ENCODE results near the gene ARL4A. TPM values are rescaled to one million over a fixed set of nuclear protein-coding genes. Genes with fewer than 3 reads are reported as not detected.

Gene ARL4A
- total and polyA plus RNA-seq, 9 of the 15 experiments (the other 6 are each of a cell fraction or from before 2014, with no cell fraction given): 118 to 688 (median 172) TPM

DNA sequence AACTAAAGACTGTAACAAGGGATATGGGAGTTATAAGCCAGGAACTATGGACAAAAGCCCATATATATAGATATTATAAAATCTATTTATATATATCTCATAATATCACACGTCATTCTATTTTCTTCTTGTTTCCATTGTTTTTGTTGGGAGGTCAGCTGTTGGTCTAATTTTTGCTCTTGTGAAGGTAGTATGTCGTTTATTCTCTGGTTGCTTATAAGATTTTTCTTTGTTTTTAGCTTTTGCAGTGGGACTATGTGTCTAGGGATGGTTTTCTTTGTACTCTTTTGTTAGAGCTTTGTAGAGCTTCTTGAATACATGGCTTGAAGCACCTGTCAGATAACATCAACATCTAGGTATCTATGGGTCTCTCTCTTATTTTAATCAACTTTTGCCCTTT, 14.0 kb downstream of the ARL4A start (continued):
- TF ChIP-seq KDM5B (IDR thresholded peaks at IDR 0.05; ENCODE audit: insufficient replicate concordance, low read depth, low read length) (no peak), GATAD2B (IDR thresholded peaks at IDR 0.05; ENCODE audit: borderline replicate concordance) (no peak), HDAC1 (IDR thresholded peaks at IDR 0.05) (0 out of 4 replicates have a peak, but pooled peaks of 1 of the 2 experiments have one; percentile 19), CBX5 (IDR thresholded peaks at IDR 0.05; ENCODE audit: borderline replicate concordance, low read depth) (peak; percentile 94), MXI1 (IDR thresholded peaks at IDR 0.05; ENCODE audit: low read depth, low read length) (no peak), ZNF212 (CRISPR knock-in tag; IDR thresholded peaks at IDR 0.05) (no peak), ERF (CRISPR knock-in tag; IDR thresholded peaks at IDR 0.05) (no peak), CC2D1A (IDR thresholded peaks at IDR 0.05) (0 out of 2 replicates have a peak, but pooled peaks have one; percentile 31), XRCC3 (IDR thresholded peaks at IDR 0.05) (0 out of 2 replicates have a peak, but pooled peaks have one; percentile 80), PML (IDR thresholded peaks at IDR 0.05; ENCODE audit: low read length) (0 out of 2 replicates have a peak, but pooled peaks have one; percentile 4), OTX1 (CRISPR knock-in tag; IDR thresholded peaks at IDR 0.05) (no peak), SMAD1 (IDR thresholded peaks at IDR 0.05; ENCODE audit: low read depth, low read length, partially characterized antibody) (no peak), ESRRA (IDR thresholded peaks at IDR 0.05; ENCODE audit: borderline replicate concordance, low read depth) (no peak), TEAD4 (IDR thresholded peaks at IDR 0.05; ENCODE audit: low read length) (0 out of 2 replicates have a peak, but pooled peaks have one; percentile 18), TEAD4 (CRISPR knock-in tag; IDR thresholded peaks at IDR 0.05; ENCODE audit: borderline replicate concordance) (no peak), CBX1 (IDR thresholded peaks at IDR 0.05; ENCODE audit: low read depth) (0 out of 2 replicates have a peak, but pooled peaks have one; percentile 62), ZKSCAN1 (IDR thresholded peaks at IDR 0.05; ENCODE audit: low read depth, low read length) (0 out of 2 replicates have a peak, but pooled peaks have one; percentile 27), SOX6 (IDR thresholded peaks at IDR 0.05) (no peak), ZFX (CRISPR knock-in tag; IDR thresholded peaks at IDR 0.05) (no peak), CBX3 (IDR thresholded peaks at IDR 0.05; ENCODE audit: borderline replicate concordance in 1 of 2, low read length in 2 of 2) (peak in 1 of 2 experiments; percentile 99; a peak in 2 of 3 replicates)
- TF ChIP-seq, protein P1, sequence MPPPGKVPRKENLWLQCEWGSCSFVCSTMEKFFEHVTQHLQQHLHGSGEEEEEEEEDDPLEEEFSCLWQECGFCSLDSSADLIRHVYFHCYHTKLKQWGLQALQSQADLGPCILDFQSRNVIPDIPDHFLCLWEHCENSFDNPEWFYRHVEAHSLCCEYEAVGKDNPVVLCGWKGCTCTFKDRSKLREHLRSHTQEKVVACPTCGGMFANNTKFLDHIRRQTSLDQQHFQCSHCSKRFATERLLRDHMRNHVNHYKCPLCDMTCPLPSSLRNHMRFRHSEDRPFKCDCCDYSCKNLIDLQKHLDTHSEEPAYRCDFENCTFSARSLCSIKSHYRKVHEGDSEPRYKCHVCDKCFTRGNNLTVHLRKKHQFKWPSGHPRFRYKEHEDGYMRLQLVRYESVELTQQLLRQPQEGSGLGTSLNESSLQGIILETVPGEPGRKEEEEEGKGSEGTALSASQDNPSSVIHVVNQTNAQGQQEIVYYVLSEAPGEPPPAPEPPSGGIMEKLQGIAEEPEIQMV (tag; conservative IDR thresholded peaks at IDR 0.05; ENCODE audit: low read depth): no peak
- TF ChIP-seq, protein P2, sequence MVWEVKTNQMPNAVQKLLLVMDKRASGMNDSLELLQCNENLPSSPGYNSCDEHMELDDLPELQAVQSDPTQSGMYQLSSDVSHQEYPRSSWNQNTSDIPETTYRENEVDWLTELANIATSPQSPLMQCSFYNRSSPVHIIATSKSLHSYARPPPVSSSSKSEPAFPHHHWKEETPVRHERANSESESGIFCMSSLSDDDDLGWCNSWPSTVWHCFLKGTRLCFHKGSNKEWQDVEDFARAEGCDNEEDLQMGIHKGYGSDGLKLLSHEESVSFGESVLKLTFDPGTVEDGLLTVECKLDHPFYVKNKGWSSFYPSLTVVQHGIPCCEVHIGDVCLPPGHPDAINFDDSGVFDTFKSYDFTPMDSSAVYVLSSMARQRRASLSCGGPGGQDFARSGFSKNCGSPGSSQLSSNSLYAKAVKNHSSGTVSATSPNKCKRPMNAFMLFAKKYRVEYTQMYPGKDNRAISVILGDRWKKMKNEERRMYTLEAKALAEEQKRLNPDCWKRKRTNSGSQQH (CRISPR knock-in tag; IDR thresholded peaks at IDR 0.05): no peak
- TF ChIP-seq, protein P3, sequence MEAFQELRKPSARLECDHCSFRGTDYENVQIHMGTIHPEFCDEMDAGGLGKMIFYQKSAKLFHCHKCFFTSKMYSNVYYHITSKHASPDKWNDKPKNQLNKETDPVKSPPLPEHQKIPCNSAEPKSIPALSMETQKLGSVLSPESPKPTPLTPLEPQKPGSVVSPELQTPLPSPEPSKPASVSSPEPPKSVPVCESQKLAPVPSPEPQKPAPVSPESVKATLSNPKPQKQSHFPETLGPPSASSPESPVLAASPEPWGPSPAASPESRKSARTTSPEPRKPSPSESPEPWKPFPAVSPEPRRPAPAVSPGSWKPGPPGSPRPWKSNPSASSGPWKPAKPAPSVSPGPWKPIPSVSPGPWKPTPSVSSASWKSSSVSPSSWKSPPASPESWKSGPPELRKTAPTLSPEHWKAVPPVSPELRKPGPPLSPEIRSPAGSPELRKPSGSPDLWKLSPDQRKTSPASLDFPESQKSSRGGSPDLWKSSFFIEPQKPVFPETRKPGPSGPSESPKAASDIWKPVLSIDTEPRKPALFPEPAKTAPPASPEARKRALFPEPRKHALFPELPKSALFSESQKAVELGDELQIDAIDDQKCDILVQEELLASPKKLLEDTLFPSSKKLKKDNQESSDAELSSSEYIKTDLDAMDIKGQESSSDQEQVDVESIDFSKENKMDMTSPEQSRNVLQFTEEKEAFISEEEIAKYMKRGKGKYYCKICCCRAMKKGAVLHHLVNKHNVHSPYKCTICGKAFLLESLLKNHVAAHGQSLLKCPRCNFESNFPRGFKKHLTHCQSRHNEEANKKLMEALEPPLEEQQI (IDR thresholded peaks at IDR 0.05): peak; percentile 96
- TF ChIP-seq, protein P4, sequence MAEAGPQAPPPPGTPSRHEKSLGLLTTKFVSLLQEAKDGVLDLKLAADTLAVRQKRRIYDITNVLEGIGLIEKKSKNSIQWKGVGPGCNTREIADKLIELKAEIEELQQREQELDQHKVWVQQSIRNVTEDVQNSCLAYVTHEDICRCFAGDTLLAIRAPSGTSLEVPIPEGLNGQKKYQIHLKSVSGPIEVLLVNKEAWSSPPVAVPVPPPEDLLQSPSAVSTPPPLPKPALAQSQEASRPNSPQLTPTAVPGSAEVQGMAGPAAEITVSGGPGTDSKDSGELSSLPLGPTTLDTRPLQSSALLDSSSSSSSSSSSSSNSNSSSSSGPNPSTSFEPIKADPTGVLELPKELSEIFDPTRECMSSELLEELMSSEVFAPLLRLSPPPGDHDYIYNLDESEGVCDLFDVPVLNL (CRISPR knock-in tag; IDR thresholded peaks at IDR 0.05; ENCODE audit: low read depth): no peak
